Raji (cell line): Measurements from ENCODE around the gene NUMB.

Experiments used
- POLR2A ChIP-seq: IDR thresholded peaks from 2 replicates; pipeline ENCODE4 v1.6.1; 2011; ENCODE audit warnings: low read depth, low read length, control low read depth; ENCODE audit not compliant: insufficient read depth

Gene NUMB

DNA sequence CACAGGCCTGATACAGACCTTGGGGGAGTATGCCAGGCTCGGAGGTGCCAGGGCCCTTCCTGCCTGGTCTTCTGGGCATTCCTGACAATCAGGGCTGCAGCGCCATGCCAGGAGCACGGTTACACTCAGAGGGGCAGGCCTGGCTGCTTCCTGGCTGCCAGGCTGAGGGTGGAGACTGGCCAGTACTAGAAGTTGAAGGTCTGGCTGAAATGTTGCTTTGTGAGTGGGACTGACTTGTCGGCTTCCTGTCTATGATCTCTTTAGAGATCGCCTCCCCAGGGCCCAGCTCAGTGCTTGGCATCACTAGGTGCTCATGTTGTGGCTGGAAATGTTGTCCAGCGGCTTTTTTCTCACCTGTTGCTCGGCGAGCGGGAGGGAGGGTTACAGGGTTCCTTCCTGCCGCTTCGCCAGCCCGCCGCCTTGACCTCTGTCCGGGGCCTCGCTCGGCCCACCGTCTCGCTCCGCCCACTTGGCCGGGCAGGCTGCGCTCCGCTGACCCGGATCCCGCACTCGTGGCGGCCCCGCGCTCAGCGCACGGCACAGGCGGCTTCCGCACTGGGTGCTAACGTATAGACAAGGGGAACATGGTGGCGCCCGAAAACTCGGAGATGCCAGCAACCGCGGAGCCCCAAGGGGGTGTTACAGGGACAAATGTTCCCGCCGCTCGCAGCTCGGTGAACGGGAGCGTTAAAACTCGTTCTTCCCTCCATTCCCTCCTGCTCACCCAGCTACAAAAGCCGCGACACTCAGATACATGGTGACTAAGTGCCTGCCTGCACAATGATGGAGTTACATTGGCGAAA lies 188.4 kb downstream of the NUMB start:
- no peak for TF ChIP-seq POLR2A

- no peak for TF ChIP-seq POLR2A
These were observed 190.9 kb downstream of the NUMB start for GRCh38 chr14:73267474-73267873.

GRCh38 chr14:73266317-73266716 lies 192.0 kb downstream of the NUMB start:
- no peak for TF ChIP-seq POLR2A

DNA sequence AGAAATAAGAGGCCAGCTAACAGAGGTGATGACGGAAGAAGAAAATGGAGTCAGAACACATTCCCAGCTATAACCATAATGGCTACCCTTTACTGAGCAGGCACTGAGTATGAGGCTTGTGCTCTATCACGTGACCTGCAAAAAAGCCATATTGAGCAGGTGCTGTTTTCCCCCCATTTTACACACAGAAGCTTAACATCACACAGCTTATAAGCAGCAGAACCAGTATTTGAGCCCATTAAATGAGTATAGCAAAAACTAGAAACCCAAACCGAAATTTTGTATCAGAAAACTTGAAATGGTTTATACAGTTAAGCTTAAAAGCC lies 192.7 kb downstream of the NUMB start:
- no peak for TF ChIP-seq POLR2A

- TF ChIP-seq POLR2A = no peak
These were observed 193.2 kb downstream of the NUMB start for GRCh38 chr14:73264885-73265720.

DNA sequence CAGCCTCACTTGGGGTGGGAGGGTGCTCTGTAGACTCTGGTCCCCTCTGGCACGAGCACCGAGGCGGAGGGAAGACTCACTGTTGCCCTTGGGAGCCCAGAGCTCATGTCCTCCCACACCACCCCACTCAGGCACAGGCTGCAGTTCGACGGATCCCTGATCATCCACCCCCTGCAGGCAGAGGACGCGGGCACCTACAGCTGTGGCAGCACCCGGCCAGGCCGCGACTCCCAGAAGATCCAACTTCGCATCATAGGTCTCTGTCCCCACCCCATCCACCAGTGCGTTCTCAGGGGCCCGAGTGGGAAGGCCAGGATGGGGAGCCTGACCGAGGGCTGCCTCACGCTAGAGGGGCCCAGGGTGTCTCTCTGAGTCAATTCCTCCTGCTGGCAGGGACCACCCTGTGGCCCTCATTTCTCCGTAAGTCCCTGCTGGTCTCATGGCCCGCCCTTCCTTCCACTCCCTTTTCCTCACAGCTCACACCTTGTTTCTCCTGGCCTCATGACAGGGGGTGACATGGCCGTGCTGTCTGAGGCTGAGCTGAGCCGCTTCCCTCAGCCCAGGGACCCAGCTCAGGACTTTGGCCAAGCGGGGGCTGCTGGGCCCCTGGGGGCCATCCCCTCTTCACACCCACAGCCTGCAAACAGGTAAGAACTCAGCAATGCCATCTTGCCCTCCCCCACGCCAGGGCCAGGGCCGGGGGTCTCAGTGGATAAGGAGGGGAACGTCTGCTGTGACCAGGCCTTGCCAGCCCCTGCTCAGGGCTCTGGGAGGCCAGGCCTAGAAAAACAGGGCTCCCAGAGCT lies 194.1 kb downstream of the NUMB start:
- TF ChIP-seq POLR2A = no peak

DNA sequence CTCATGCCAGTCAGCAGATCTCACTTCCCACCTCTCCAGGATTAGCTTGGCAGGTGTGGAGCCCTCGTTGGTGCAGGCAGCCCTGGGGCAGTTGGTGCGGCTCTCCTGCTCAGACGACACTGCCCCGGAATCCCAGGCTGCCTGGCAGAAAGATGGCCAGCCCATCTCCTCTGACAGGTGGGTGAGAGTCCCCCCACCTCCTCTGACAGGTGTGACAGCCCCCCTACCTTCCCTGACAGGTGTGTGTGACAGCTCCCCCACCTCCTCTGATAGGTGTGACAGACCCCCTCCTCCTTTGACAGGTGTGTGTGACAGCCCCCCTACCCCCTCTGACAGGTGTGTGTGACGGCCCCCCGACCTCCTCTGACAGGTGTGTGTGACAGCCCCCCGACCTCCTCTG lies 194.7 kb downstream of the NUMB start:
- no peak for TF ChIP-seq POLR2A

GRCh38 chr14:73262427-73263183 lies 195.7 kb downstream of the NUMB start:
- no peak for TF ChIP-seq POLR2A

- TF ChIP-seq POLR2A = no peak
These were observed 196.6 kb downstream of the NUMB start for GRCh38 chr14:73261520-73262426.

DNA sequence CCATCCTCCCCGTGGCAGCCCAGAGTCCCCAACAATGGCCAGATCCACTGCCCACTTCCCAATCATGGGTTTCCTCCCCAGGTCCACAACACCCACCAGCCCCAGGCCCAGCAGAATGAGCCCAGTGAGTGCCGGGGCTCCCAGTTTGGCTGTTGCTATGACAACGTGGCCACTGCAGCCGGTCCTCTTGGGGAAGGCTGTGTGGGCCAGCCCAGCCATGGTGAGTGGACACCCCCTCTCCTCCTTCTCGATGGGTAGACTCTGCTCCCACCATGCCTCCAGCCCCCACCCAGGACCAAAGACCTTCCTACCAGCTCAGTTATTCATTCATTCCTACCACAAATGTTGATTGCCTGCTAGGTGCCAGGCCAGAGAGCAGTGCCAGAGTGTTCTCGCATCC lies 197.3 kb downstream of the NUMB start:
- TF ChIP-seq POLR2A = no peak

DNA sequence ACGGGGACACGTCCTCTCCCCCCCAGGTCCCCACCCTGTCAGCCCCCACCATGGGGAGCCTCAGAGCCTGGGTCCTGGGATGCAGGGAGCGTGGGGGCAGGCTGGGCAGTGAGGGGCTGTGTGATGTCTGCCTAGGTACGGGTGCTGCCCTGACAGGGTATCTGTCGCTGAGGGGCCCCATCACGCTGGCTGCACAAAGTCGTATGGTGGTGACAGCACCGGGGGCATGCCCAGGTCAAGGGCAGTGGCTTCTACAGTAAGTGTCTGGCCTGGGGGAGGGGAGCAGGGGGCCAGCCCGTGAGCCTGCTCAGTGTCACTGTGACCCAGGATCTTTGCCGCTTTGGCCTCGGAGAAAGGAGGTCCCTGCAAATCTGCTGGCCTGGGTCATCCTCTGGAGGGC lies 197.8 kb downstream of the NUMB start:
- no peak for TF ChIP-seq POLR2A

DNA sequence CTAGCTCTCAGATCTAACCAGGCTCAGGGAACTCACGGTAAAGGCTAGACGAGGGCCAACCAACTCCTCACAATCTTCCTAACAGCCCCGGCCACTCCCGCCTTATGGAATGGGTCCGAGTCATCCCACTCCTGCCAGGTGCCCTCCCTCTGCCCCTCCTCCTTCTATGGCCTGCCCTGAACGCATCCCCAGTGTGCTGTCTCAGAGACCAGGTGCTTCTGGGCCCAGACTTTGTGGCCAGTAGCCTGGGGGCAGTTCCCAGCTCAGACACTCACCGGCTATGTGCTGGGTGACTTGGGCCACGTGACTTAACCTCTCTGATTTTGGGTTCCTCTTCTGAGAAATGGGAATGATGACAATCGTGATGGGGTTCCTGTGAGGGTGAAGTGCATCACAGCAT lies 198.5 kb downstream of the NUMB start:
- no peak for TF ChIP-seq POLR2A

- TF ChIP-seq POLR2A = no peak
These were observed 199.3 kb downstream of the NUMB start for GRCh38 chr14:73258845-73259611.
